Heart right ventricle (tissue), 16 donors: Measurements from ENCODE around the gene DNAAF3. TPM values are rescaled to one million over a fixed set of nuclear protein-coding genes. Genes with fewer than 3 reads are reported as not detected.
"Not testable (repeated sequence)": the region's sequence is repeated elsewhere in the genome, so short reads cannot be mapped to it uniquely, and the experiment has no call there.

ENCODE experiments used
- ATAC-seq, 8 donors: fragments of 200-7000 bp; cut with Tn5 transposase; one replicate each; pipeline ENCODE4 v1.9.1; 2020; ENCODE audit warnings: mild to moderate bottlenecking in 8 of 8, moderate library complexity in 8 of 8, moderate number of reproducible peaks in 1 of 8
- DNase-seq, 2 donors: peaks; one replicate each; pipeline ENCODE4 v3.0.0-alpha.2; 2020
- H3K27ac ChIP-seq, 10 donors: fragments of 200-600 bp; sonication (generic) in 2 of 10; one replicate each; pipeline versions ENCODE4 v1.5.0 to v1.8.0; 2020 to 2022; ENCODE audit warnings: mild to moderate bottlenecking in 3 of 10
- H3K27me3 ChIP-seq, 7 donors: fragments of 200-600 bp; one replicate each; pipeline ENCODE4 v1.8.0; 2021 to 2022; ENCODE audit warnings: mild to moderate bottlenecking in 2 of 7
- H3K36me3 ChIP-seq, 9 donors: fragments of 200-600 bp; sonication (generic) in 1 of 9; one replicate each; pipeline versions ENCODE4 v1.5.0 to v1.8.0; 2020 to 2022; ENCODE audit warnings: mild to moderate bottlenecking in 2 of 9
- H3K4me1 ChIP-seq, 9 donors: fragments of 200-600 bp; sonication (generic) in 1 of 9; one replicate each; pipeline versions ENCODE4 v1.5.0 to v1.8.0; 2020 to 2022; ENCODE audit warnings: mild to moderate bottlenecking in 4 of 9
- H3K4me3 ChIP-seq, 10 donors: fragments of 200-600 bp; sonication (generic) in 2 of 10; one replicate each; pipeline versions ENCODE4 v1.5.0 to v1.8.0; 2020 to 2022; ENCODE audit warnings: mild to moderate bottlenecking in 7 of 10, moderate library complexity in 2 of 10
- H3K9me3 ChIP-seq, 11 donors: fragments of 200-600 bp in 10 of 11; sonication (generic) in 2 of 11; one replicate each; pipeline versions ENCODE4 v1.5.0 to v1.8.0; 2013 to 2022; ENCODE audit warnings: mild to moderate bottlenecking in 2 of 11, control low read depth in 1 of 11, moderate library complexity in 1 of 11
- WGBS, 2 donors: extraction: QIAGEN DNeasy Blood & Tissue Kit; methylation state at CpG; one replicate each; pipeline ENCODE4 v1.1.7; 2013; ENCODE audit warnings: inconsistent platforms in 1 of 2; 5-methylcytosine and 5-hydroxymethylcytosine counted together
- intact Hi-C, 10 donors: fragments of 100-400 bp; cut with DNase I; formaldehyde crosslinking; loops; one replicate each; pipeline versions ENCODE4 v1.11.1 to v1.14.2; 2022
- polyA plus RNA-seq, 2 donors: library from polyadenylated mRNA; stranded (reverse); fragments of 200-250 nt; gene quantifications; one replicate each; pipeline ENCODE4 v1.2.3, GENCODE V29; 2013
- total RNA-seq, 10 donors: library from RNA; stranded (reverse); fragmentation: NEBNext Ultra II Directional in 3 of 10; extraction: Animal tissue kit (Norgen Biotek cat#: 25700) in 3 of 10; gene quantifications; one replicate each; pipeline versions ENCODE4 v1.2.1 to v1.2.4, GENCODE V29; 2021 to 2023
- TF ChIP-seq, protein P1 (sequence below), 9 donors: fragments of 200-600 bp; sonication (generic) in 2 of 9; IDR thresholded peaks; one replicate each; pipeline versions ENCODE4 v1.5.0 to v1.8.0; 2021 to 2022; ENCODE audit warnings: antibody characterized with exemption in 9 of 9, mild to moderate bottlenecking in 5 of 9, moderate library complexity in 1 of 9
- donor health status: Arrhythmogenic right ventricular cardiomyopathy.
- donor health status: ischemic (EF 13 %, LVEDD 7.1; RV severe dilation, severe dysfunction).
- donor health status: healthy with polysubstance abuse.
- donor health status: DM: no; HTN: yes; CAD: no.
- donor health status: DM: no; HTN: no; CAD: no.
- donor health status: ischemic (EF 25% LVEDD 6.9; RV normal size, moderate dysfunction).
- donor health status: ischemic (EF 25% LVEDD 5.7; RV mildly dilated, moderate dysfunction).
- donor health status: healthy.
- donor health status: DM: yes; HTN: yes; CAD: no.
- donor health status: Ischemic cardiomyopathy.
- donor health status: ischemic (EF 35%, LVEDD 5.7; RV mildly dilated, moderate dysfunction).
- donor health status: nonischemic (EF 11% LVEDD 7.7; RV severe dilation, severe dysfunction).
- donor health status: DM: yes; HTN: yes; CAD: no.
- donor health status: PGD.
- donor health status: ischemic (EF 29% LVEDD 5.4; RV normal size, mild dysfunction).
- donor health status: nonischemic (EF 23%, LVEDD 6.1; RV moderate dilation, normal function).

DNAAF3 gene
- total and polyA plus RNA-seq, 12 donors: 0.37 to 5.9 (median 2.4) TPM

GRCh38 chr19:55173186-55173713 is 6.8 kb upstream of the DNAAF3 start:
- TF ChIP-seq, protein P1, sequence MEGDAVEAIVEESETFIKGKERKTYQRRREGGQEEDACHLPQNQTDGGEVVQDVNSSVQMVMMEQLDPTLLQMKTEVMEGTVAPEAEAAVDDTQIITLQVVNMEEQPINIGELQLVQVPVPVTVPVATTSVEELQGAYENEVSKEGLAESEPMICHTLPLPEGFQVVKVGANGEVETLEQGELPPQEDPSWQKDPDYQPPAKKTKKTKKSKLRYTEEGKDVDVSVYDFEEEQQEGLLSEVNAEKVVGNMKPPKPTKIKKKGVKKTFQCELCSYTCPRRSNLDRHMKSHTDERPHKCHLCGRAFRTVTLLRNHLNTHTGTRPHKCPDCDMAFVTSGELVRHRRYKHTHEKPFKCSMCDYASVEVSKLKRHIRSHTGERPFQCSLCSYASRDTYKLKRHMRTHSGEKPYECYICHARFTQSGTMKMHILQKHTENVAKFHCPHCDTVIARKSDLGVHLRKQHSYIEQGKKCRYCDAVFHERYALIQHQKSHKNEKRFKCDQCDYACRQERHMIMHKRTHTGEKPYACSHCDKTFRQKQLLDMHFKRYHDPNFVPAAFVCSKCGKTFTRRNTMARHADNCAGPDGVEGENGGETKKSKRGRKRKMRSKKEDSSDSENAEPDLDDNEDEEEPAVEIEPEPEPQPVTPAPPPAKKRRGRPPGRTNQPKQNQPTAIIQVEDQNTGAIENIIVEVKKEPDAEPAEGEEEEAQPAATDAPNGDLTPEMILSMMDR (IDR thresholded peaks at IDR 0.05): no peak
- no peaks in the 10 kb centered on the region for H3K9me3 ChIP-seq
- peak overlapping the region in 1 of 10 donors; percentile 28 for H3K27ac ChIP-seq
- DNase-seq (no peak), ATAC-seq (peak in 4 of 8 donors; percentile 5 to 43 (median 8))
- no peaks in the 10 kb centered on the region for H3K36me3 ChIP-seq
- peak overlapping the region in 9 of 10 donors; percentile 15 to 52 (median 45) for H3K4me3 ChIP-seq
- peaks cover 3 to 21% (median 11%) of the 10 kb centered on the region in 9 donors for H3K4me1 ChIP-seq
- 1% methylated on average over 23 to 32 of the region's 32 CpGs for WGBS, 2 donors
- intact Hi-C loops: no loop called here
- H3K27me3 ChIP-seq: peaks cover 40 to 100% (median 98%) of the 10 kb centered on the region in 7 donors

DNA sequence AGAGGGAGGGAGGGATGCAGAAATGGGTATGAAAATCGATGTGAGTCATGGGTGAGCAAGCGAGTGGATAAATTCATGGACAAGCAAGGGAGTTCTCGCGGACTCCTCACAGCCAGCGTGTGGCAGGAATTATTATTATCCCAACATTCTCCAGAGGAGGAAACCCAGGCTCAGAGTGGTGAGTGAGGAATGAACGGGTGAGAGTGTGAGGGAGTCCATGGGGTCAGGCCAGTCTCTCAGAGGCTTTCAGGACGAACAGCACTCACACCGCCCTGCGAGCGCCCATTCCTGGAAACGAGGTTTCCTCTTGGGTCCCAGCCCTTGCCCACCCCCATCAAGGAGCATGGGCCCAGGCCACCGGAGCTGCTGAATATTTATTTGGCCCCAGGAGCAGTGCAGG is 6.3 kb upstream of the DNAAF3 start:
- DNase-seq (no peak), ATAC-seq (no peak)
- H3K27me3 ChIP-seq: peaks cover 35 to 100% (median 98%) of the 10 kb centered on the region in 7 donors
- H3K36me3 ChIP-seq: no peaks in the 10 kb centered on the region
- no peaks in the 10 kb centered on the region for H3K9me3 ChIP-seq
- no peak overlapping the region for H3K4me3 ChIP-seq
- intact Hi-C loops: no loop called here
- 10 to 12% methylated on average over 12 of the region's 12 CpGs for WGBS, 2 donors
- TF ChIP-seq, protein P1 (IDR thresholded peaks at IDR 0.05): no peak
- no peak overlapping the region for H3K27ac ChIP-seq
- H3K4me1 ChIP-seq: peaks cover 3 to 21% (median 11%) of the 10 kb centered on the region in 9 donors

DNA sequence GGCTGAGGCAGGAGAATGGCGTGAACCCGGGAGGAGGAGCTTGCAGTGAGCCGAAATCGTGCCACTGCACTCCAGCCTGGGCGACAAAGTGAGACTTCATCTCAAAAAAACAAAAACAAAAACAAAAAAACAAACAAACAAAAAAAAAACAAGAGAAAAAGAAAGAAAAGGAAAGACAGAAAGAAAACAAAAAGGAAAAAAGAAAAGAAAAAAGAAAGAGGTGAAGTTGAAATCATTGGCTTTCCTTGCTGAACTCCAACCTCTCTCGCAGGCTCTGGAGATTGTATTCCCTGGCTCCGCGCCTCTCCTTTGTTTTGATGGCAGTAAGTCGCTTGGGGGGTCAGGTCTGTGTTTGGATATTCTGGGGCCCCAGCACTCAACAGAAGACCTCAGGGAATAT is 5.9 kb upstream of the DNAAF3 start:
- Histone ChIP-seq H3K27me3 (peaks cover 34 to 100% (median 98%) of the 10 kb centered on the region in 7 donors), H3K4me1 (peaks cover 3 to 21% (median 11%) of the 10 kb centered on the region in 9 donors)
- intact Hi-C loops, H3K9me3 ChIP-seq, H3K36me3 ChIP-seq, ATAC-seq, H3K4me3 ChIP-seq, DNase-seq, H3K27ac ChIP-seq: not testable (repeated sequence)
- 46 to 58% methylated on average over 9 of the region's 9 CpGs for WGBS, 2 donors

GRCh38 chr19:55171440-55171839 is 5.0 kb upstream of the DNAAF3 start:
- DNase-seq: no peak
- peaks cover 33 to 99% (median 96%) of the 10 kb centered on the region in 7 donors for H3K27me3 ChIP-seq

More at GRCh38 chr19:55171440-55171839, 5.0 kb upstream of the DNAAF3 start:
- Histone ChIP-seq H3K27ac (no peak overlapping the region), H3K4me1 (peaks cover 3 to 28% (median 18%) of the 10 kb centered on the region in 9 donors), H3K9me3 (no peaks in the 10 kb centered on the region), H3K4me3 (no peak overlapping the region), H3K36me3 (no peaks in the 10 kb centered on the region)
- ATAC-seq: no peak
- TF ChIP-seq, protein P1 (IDR thresholded peaks at IDR 0.05): no peak
- 79% methylated on average over 5 of the region's 5 CpGs for WGBS, 2 donors
- intact Hi-C loops: no loop called here
